ENCODE data around the gene ELMO1.

The ELMO1 gene

DNA sequence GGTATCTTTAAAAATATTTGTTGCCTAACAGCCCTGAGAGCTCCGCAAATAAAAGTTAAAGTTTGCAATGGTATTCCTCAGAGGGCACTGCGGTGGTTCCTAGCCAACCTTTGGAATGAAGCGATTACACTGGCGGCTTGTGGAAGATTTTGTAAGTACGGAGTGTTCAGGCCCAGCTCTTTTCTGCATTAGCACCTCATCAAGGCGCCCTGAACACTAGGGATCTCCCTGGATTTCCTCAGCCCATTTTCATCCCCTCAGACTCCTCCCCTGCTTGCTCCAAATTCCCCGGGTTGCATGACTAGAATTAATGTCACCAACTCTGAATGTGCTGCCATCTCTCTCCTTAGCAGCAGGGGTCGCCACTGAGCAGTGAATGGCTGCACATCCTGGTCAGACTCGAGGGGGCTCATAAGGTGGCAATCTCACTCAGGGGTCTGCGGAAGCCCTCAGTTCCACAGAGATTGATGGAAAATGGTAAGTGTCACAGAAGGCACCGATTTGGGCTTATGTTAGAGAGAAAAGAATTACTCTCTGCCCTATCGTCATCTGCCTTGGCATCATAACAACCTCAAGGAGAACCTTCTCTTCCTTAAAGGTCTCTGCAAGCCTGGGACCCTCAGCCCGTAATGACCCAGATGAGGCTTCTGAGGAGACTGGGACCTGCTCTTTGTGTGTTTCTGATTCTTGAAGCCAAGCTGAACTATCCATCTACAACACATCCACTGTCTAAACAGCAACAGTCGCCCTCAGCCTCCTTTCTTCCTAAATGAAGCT is 461.5 kb downstream of the ELMO1 start:
- TF ChIP-seq, protein P1, sequence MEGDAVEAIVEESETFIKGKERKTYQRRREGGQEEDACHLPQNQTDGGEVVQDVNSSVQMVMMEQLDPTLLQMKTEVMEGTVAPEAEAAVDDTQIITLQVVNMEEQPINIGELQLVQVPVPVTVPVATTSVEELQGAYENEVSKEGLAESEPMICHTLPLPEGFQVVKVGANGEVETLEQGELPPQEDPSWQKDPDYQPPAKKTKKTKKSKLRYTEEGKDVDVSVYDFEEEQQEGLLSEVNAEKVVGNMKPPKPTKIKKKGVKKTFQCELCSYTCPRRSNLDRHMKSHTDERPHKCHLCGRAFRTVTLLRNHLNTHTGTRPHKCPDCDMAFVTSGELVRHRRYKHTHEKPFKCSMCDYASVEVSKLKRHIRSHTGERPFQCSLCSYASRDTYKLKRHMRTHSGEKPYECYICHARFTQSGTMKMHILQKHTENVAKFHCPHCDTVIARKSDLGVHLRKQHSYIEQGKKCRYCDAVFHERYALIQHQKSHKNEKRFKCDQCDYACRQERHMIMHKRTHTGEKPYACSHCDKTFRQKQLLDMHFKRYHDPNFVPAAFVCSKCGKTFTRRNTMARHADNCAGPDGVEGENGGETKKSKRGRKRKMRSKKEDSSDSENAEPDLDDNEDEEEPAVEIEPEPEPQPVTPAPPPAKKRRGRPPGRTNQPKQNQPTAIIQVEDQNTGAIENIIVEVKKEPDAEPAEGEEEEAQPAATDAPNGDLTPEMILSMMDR (conservative IDR thresholded peaks at IDR 0.05; ENCODE audit: low read length) = peak; percentile 95
- H3K4me3 ChIP-seq (ENCODE audit: low read length) = no peak overlapping the region
- peak; percentile 31 for DNase-seq (ENCODE audit: low read depth)

DNA sequence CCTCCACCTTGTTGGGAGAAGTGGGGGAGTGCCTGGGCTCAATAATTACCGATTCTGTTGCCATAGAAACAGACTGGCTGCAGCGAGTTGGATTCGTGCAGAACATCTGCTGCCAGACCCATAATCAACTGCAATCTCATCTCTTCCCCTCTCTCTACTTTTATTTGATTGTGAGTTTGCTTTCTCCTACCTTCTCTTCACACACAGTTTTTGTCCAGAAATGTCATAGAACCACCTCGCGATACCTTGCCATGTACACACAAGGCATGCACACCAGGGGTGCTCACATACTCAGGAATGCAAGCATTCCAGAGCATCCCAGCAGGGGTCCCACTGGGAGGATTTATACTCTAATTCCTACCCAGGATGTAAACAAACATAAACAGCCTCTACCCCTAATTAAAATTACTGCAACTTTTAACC is 462.1 kb downstream of the ELMO1 start:
- no peak for DNase-seq (ENCODE audit: low read depth)
- H3K4me3 ChIP-seq (ENCODE audit: low read length) = no peak overlapping the region
- TF ChIP-seq, protein P1 (conservative IDR thresholded peaks at IDR 0.05; ENCODE audit: low read length) = no peak

DNA sequence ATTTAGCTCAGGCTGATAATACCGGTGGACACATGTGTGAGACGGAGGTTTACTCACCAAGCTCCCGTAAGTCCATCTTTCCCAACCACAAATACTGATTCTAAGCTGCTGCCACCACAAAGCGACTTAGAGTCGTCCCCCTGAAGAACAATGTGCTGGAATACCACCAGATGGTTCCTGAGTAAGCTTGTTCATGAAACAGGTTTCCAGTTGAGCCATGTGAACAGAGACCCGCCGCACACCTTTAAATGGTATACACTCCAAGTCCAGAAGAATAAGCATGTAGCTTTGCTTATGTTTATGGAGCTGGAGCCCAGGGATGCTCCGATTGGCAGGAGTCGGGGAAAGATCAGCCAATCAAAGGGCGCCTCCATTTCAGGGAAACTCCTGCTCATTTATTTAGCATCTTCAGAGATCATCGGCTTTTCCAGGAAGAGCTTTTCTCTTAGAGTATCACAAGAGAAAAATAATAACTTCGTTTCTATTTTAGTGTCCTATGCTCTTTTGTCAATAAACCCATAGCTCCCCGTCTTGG is 462.7 kb downstream of the ELMO1 start:
- no peak overlapping the region for H3K4me3 ChIP-seq (ENCODE audit: low read length)
- DNase-seq (ENCODE audit: low read depth) = no peak
- TF ChIP-seq, protein P1 (conservative IDR thresholded peaks at IDR 0.05; ENCODE audit: low read length) = no peak

DNA sequence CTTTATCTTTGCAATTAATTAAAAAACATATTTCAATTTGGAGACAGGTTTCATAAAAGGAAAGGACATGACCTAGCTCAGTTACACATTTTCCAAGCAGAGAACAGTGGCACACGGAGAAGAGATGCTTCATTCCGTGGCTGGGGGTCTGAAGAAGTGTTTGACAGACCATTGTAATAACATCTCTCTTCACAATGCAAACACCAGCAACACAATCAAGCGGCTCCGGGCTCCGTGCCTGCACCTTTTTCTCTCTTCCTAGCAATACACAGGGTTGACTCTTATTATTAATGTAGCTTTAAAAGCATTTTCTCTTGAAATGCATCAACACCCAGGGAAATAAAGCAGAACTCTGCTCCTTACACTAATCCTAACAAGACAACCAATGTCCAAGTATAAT is 463.3 kb downstream of the ELMO1 start:
- no peak for DNase-seq (ENCODE audit: low read depth)
- TF ChIP-seq, protein P1 (conservative IDR thresholded peaks at IDR 0.05; ENCODE audit: low read length) = no peak

DNA sequence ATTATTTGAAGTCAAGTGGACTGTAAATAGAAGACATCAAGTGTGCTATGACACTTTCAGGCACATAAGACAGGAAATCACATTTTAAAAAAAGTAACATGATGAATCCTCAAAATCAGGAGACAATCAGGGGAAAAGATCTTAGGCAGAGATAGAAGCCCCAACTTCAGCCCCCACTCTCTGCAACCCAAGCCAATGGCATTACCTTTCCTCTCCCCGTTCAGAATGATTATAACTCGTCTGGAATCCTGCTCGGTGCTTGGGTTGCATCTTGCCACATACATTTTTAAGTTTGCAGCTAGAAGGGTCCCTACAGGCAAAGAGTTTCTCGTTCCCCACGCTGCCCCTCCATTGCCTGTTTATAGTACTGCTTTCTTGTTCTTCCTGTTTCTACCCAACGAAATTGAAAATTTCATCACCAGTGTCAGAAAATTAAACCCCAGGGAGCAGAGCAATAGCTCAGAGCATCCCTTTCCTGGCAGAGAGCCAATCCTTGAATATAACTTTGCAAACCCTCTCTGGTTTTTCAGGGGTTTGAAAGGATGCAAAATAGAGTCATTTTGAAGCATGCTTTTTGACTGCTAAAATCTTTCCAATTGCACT is 463.9 kb downstream of the ELMO1 start:
- TF ChIP-seq, protein P1 (conservative IDR thresholded peaks at IDR 0.05; ENCODE audit: low read length) = no peak
- H3K4me3 ChIP-seq (ENCODE audit: low read length) = no peak overlapping the region
- DNase-seq (ENCODE audit: low read depth) = no peak

More for the DNA sequence above, 463.3 kb downstream of the ELMO1 start:
- H3K4me3 ChIP-seq (ENCODE audit: low read length) = no peak overlapping the region

DNA sequence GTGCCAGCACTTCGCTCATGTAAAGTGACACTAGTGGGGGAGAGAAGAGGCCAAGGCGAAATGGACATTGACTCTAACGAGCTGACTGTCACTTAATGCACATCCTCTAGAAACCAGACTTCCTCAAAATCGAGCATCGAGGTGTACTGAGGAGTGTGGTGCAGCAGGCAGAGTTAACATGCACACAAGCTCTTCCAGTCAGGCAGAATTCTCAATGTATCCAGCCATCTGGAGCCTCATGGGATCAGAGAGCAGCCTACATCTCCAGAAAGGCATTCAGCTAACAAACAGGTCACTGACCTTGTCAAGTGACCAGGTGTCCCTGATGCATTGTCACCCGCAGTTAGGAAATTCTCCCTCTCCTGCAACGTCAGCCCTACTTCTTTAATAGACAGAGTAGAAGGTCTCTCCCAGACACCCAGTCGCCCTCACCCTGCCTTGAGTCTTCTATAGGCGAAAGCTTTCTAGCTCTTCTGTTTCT is 464.6 kb downstream of the ELMO1 start:
- no peak for DNase-seq (ENCODE audit: low read depth)
- TF ChIP-seq, protein P1 (conservative IDR thresholded peaks at IDR 0.05; ENCODE audit: low read length) = no peak
- no peak overlapping the region for H3K4me3 ChIP-seq (ENCODE audit: low read length)

Data from AG10803 (cell line).